K562 (cell line): ENCODE measurements around the gene GUCY2F. TPM values are rescaled to one million over a fixed set of nuclear protein-coding genes. Genes with fewer than 3 reads are reported as not detected.

Experiments used
- ATAC-seq: fragments of 200-7000 bp; cut with Tn5 transposase; 3 replicates; pipeline ENCODE4 v1.9.1; 2020; ENCODE audit warnings: moderate library complexity
- BruUV-seq: library from RNA; stranded (reverse); fragments of 400-500 nt; replicated peaks from 2 replicates; lab custom pipeline; 2021; lab: Mats Ljungman, UMichigan
- CTCF ChIA-PET: fragments of 300-600 bp; formaldehyde crosslinking; extraction: SDS; loops from one replicate; lab custom pipeline; 2021; ENCODE audit warnings: low intra/inter-chr PET ratio; lab: Yijun Ruan, JAX
- POLR2A ChIA-PET: fragments of 300-600, 350-650 bp; sonication (Branson Sonifier 250); formaldehyde crosslinking; extraction: SDS; loops from one replicate; lab custom pipeline; 2021; ENCODE audit warnings: antibody characterized with exemption, inconsistent platforms; lab: Yijun Ruan, JAX
- DNase-seq, 4 experiments: peaks; one replicate each; pipeline versions ENCODE4 v3.0.0 to v3.0.0-alpha.2; 2011 to 2018; ENCODE audit warnings: low spot score in 3 of 4, mixed read lengths in 3 of 4; ENCODE audit errors: extremely low read depth in 1 of 4
- FAIRE-seq: peaks from 2 replicates; lab custom pipeline; 2011; peaks lifted over from hg19 to GRCh38; lab: Jason Lieb, UNC
- H2AFZ ChIP-seq: 2 replicates; pipeline ENCODE4 v1.6.0; 2011; ENCODE audit warnings: low read depth, low read length, control low read depth, inconsistent platforms
- H3K27ac ChIP-seq: fragments of 200-600 bp; 3 replicates; pipeline ENCODE4 v1.8.0; 2011; ENCODE audit warnings: low read depth, mild to moderate bottlenecking, control low read depth, inconsistent platforms, low read length, moderate library complexity, mixed read lengths; ENCODE audit errors: extremely low read depth
- H3K27me3 ChIP-seq, 2 experiments: fragments of 300-600 bp in 1 of 2; 2 replicates in 1 of 2; 3 replicates in 1 of 2; pipeline versions ENCODE4 v1.6.0 to v1.8.0; 2011; ENCODE audit warnings: inconsistent platforms in 2 of 2, low read length in 2 of 2, mild to moderate bottlenecking in 1 of 2, mixed read lengths in 1 of 2, moderate library complexity in 1 of 2; ENCODE audit not compliant: control insufficient read depth in 2 of 2, insufficient read depth in 2 of 2
- H3K36me3 ChIP-seq: fragments of 300-600 bp; 3 replicates; pipeline ENCODE4 v1.8.0; 2011; ENCODE audit warnings: mild to moderate bottlenecking, low read length, inconsistent platforms; ENCODE audit not compliant: control insufficient read depth, insufficient read depth
- H3K4me1 ChIP-seq, 2 experiments: fragments of 200-600 bp in 1 of 2; replicated peaks in 1 of 2; 2 replicates in 1 of 2; 3 replicates in 1 of 2; pipeline versions ENCODE4 v1.5.1 to v1.8.0; 2011; ENCODE audit warnings: inconsistent platforms in 2 of 2, low read length in 2 of 2, mild to moderate bottlenecking in 1 of 2, mixed read lengths in 1 of 2, moderate library complexity in 1 of 2; ENCODE audit not compliant: control insufficient read depth in 2 of 2, insufficient read depth in 2 of 2
- H3K4me2 ChIP-seq: 2 replicates; pipeline ENCODE4 v1.6.1; 2011; ENCODE audit warnings: low read length, control low read depth, inconsistent platforms, mixed read lengths; ENCODE audit not compliant: insufficient read depth
- H3K4me3 ChIP-seq: fragments of 200-600 bp; sonication (generic), shearing (Covaris generic); 2 replicates; pipeline ENCODE4 v1.5.1; 2016; ENCODE audit warnings: control low read depth, inconsistent platforms
- H3K79me2 ChIP-seq: fragments of 200-600 bp; 3 replicates; pipeline ENCODE4 v1.8.0; 2011; ENCODE audit warnings: low read length, inconsistent platforms; ENCODE audit not compliant: control insufficient read depth, insufficient read depth
- H3K9ac ChIP-seq, 2 experiments: 2 replicates each; pipeline versions ENCODE4 v1.6.0 to v1.6.1; 2011; ENCODE audit warnings: low read depth in 2 of 2, low read length in 2 of 2, control low read depth in 1 of 2, inconsistent platforms in 1 of 2, mild to moderate bottlenecking in 1 of 2, mixed read lengths in 1 of 2; ENCODE audit not compliant: insufficient read depth in 1 of 2
- H3K9me1 ChIP-seq: one replicate; pipeline ENCODE4 v1.6.0; 2011; ENCODE audit warnings: inconsistent platforms, mild to moderate bottlenecking, low read length, moderate library complexity; ENCODE audit not compliant: control insufficient read depth, insufficient read depth
- H3K9me3 ChIP-seq: replicated peaks from 2 replicates; pipeline ENCODE4 v1.5.1; 2011; ENCODE audit warnings: low read depth, low read length, inconsistent platforms; ENCODE audit not compliant: control insufficient read depth, insufficient read depth
- H4K20me1 ChIP-seq: replicated peaks from 2 replicates; pipeline ENCODE4 v1.6.1; 2011; ENCODE audit warnings: low read length, inconsistent platforms, mixed read lengths; ENCODE audit not compliant: control insufficient read depth, insufficient read depth
- CAMTA2 ChIP-seq: fragments of 250-450 bp; sonication (Bioruptor Pico); conservative IDR thresholded peaks from 2 replicates; pipeline ENCODE4 v1.5.1; 2022
- CTCF ChIP-seq, 3 experiments: IDR thresholded peaks in 2 of 3; conservative IDR thresholded peaks in 1 of 3; 2 replicates each; pipeline ENCODE4 v1.5.1; 2011 to 2012; ENCODE audit warnings: low read length in 3 of 3, mild to moderate bottlenecking in 3 of 3, control low read depth in 2 of 3, improper control_type of control experiment in 1 of 3, inconsistent platforms in 1 of 3, low read depth in 1 of 3, mixed read lengths in 1 of 3, moderate library complexity in 1 of 3; ENCODE audit not compliant: insufficient read depth in 2 of 3
- NCOA2 ChIP-seq, 2 experiments: fragments of 450-650 bp; IDR thresholded peaks; 2 replicates each; pipeline ENCODE4 v1.6.1; 2018; ENCODE audit warnings: mild to moderate bottlenecking in 2 of 2, moderate library complexity in 1 of 2; ENCODE audit not compliant: partially characterized antibody in 2 of 2
- SFPQ ChIP-seq: fragments of 200-400 bp; formaldehyde crosslinking; IDR thresholded peaks from 2 replicates; pipeline ENCODE4 v1.6.1; 2017; ENCODE audit warnings: mild to moderate bottlenecking, low read depth, low read length, moderate library complexity
- SRSF9 ChIP-seq: fragments of 200-400 bp; formaldehyde crosslinking; IDR thresholded peaks from 2 replicates; pipeline ENCODE4 v1.6.1; 2017; ENCODE audit warnings: low read depth, low read length, borderline replicate concordance
- ZNF253 ChIP-seq: fragments of 250-450 bp; sonication (Bioruptor Pico); conservative IDR thresholded peaks from 2 replicates; pipeline ENCODE4 v1.6.1; 2021; ENCODE audit warnings: mild to moderate bottlenecking
- ZSCAN29 ChIP-seq: fragments of 450-650 bp; IDR thresholded peaks from 2 replicates; pipeline ENCODE4 v1.6.1; 2017
- WGBS: fragments of 100-300 bp; shearing (Covaris generic); methylation state at CpG from one replicate; pipeline ENCODE4 v1.1.6; 2016; ENCODE audit warnings: low coverage, mixed read lengths; ENCODE audit not compliant: insufficient coverage; ENCODE audit errors: missing lambda C conversion rate; 5-methylcytosine and 5-hydroxymethylcytosine counted together
- in situ Hi-C: fragments of 300-500 bp; cut with MboI; formaldehyde crosslinking; loops from 4 replicates; pipeline ENCODE4 v1.15.0; 2018; ENCODE audit warnings: inconsistent platforms, mixed read lengths
- intact Hi-C: fragments of 100-400 bp; cut with micrococcal nuclease; formaldehyde crosslinking; loops from 2 replicates; pipeline ENCODE4 v1.14.2; 2022
- polyA plus RNA-seq, 8 experiments: library from polyadenylated mRNA; depleted of rRNA in 4 of 8; stranded (reverse) in 5 of 8; unstranded in 3 of 8; fragments of >200 nt; fragmentation: Nextera tagmentation in 2 of 8; fragmentation: Illumina TruSeq in 1 of 8; extraction: Ambion mirVana in 2 of 8; extraction: Trizol in 1 of 8; gene quantifications; 2 replicates each; pipeline versions ENCODE4 v1.2.1 to v1.2.3, GENCODE V29; 2011 to 2014; ENCODE audit warnings: inconsistent platforms in 1 of 8, missing spikeins in 1 of 8
- total RNA-seq, 7 experiments: library from RNA; depleted of rRNA in 6 of 7; stranded (reverse); fragments of >200 nt in 6 of 7; fragmentation: Illumina TruSeq in 2 of 7; extraction: Trizol in 2 of 7; gene quantifications; 2 replicates each; pipeline versions ENCODE4 v1.2.1 to v1.2.3, GENCODE V29; 2011 to 2021; ENCODE audit warnings: low replicate concordance in 1 of 7

Gene GUCY2F
- total and polyA plus RNA-seq, 9 of the 15 experiments (the other 6 are each of a cell fraction or from before 2014, with no cell fraction given), result 0.01 to 0.06 (median 0.05) TPM; not detected in 6

GRCh38 chrX:109351557-109351956, 130.3 kb downstream of the GUCY2F start:
- 0% methylated on average over 3 of the region's 3 CpGs for WGBS
- no TSS peak for BruUV-seq
- TF ChIP-seq ZNF253 (CRISPR knock-in tag), result no peak
- no peak for TF ChIP-seq ZSCAN29
- TF ChIP-seq NCOA2 (IDR thresholded peaks at IDR 0.05; ENCODE audit: partially characterized antibody in 2 of 2), result no peak
- no peak for TF ChIP-seq CAMTA2 (CRISPR knock-in tag)
- TF ChIP-seq SFPQ, result no peak
- no peak for TF ChIP-seq SRSF9
- no peak for TF ChIP-seq CTCF (IDR thresholded peaks at IDR 0.05 in 2 of 3, conservative IDR thresholded peaks at IDR 0.05 in 1 of 3; ENCODE audit: insufficient read depth in 2 of 3, low read depth in 1 of 3, low read length in 3 of 3)
- TF ChIP-seq, all 486 proteins: peak for 0
- H3K79me2 ChIP-seq, result no peaks in the 10 kb centered on the region
- intact Hi-C loops, result no loop called here
- H3K9ac ChIP-seq, result no peak overlapping the region
- ATAC-seq, result no peak
- no peaks in the 10 kb centered on the region; a peak in 1 of 5 replicates for H3K4me1 ChIP-seq
- no peaks in the 10 kb centered on the region for H3K9me3 ChIP-seq
- no peak for FAIRE-seq
- no peak overlapping the region for H3K27ac ChIP-seq
- no peak overlapping the region for H2AFZ ChIP-seq
- no peaks in the 10 kb centered on the region for H3K9me1 ChIP-seq
- H3K4me3 ChIP-seq, result no peak overlapping the region
- in situ Hi-C loops, result no loop called here
- ChIA-PET POLR2A (interaction anchor here (0.8 kb wide), 1 partner anchor 8 kb away, joined by 3 read pairs; no protein-coding TSS in a partner anchor), CTCF (no interaction called here)
- DNase-seq, result no peak
- no peaks in the 10 kb centered on the region for H4K20me1 ChIP-seq
- H3K27me3 ChIP-seq, result no peaks in the 10 kb centered on the region
- H3K4me2 ChIP-seq, result no peak overlapping the region; the same call in 1 of the 2 replicates
- no peaks in the 10 kb centered on the region for H3K36me3 ChIP-seq
